Retina (tissue), 1 donor: ENCODE results near the gene EPB41L2.

Experiments
- DNase-seq: peaks from one replicate; pipeline ENCODE4 v3.0.0-alpha.2; 2016

The EPB41L2 gene

DNA sequence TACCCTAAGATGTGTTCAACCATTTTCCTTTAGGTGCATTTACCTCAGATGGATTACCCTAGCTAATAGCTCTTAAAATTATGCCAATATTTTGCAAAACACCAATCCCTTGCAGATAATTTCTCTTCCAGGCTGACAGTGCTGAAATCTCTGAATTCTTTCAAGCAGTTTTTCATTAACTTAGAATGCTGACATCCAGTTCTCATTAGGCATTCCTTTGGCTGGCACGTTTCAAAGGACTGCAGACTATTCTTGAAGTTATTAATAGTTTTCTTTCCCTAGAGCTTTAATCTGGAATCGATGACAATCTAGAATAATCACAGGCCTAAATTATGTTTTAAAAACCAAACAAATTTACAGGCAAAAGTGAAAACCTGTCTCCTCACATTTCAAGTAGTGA lies 167.5 kb downstream of the EPB41L2 start:
- DNase-seq, result no peak

DNA sequence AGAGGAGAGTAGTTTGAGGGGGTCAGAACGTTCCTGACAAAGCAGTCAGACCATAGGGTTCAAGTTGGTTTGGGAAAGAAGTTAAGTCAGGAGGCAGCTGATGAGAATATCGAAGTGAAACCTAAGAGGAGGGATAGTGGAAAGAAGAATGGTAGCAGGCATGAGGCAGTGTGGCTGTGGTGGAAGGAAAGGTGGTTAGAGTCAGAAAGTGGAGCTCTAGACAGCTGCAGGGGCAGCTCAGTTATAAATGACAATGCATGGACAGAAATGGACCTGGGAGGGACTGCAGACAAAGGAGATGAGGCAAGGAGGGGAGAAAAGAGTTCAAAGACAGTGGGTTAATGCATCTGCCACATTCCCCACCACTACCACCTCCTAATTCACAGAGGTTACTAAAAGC lies 169.3 kb downstream of the EPB41L2 start:
- no peak for DNase-seq

DNA sequence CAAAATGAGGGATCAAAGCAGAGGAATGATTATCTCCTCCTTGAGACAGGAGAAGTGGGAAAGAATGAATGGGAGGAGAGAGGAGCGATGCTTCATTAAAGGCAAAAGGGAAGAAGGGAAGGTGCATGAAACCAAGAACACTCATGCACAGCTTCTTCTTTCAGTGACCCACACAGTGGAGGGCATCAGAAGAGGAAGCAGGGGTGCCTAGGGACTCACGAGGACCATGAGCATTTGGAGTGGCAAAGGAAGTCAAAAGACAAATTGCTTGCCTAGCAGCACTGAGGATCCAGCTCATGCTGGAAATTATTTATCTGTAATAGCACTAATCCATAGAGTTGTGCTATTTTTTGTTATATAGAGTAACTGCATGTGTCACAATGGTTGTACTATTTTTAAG lies 169.8 kb downstream of the EPB41L2 start:
- DNase-seq, result no peak

DNA sequence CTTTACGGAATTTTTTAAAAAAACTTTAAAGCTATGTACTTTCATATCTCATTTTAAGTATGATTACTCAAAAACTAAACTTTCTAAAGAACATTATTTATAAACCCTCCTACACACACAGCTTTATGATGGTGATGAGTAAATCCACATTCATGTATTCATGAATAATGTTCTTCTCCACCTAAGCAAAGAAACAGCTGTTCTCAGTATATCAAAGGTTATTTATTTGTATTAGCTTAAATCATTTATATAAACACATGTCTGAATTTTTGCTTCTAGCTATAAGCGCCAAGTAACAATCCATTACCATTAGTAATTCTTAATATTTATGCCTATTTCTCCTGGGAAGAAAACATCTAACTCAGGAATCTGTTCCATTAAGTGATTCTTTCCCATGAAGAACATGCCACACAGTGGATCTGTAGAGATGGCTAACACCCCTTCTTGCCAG lies 172.5 kb downstream of the EPB41L2 start:
- DNase-seq, result no peak

DNA sequence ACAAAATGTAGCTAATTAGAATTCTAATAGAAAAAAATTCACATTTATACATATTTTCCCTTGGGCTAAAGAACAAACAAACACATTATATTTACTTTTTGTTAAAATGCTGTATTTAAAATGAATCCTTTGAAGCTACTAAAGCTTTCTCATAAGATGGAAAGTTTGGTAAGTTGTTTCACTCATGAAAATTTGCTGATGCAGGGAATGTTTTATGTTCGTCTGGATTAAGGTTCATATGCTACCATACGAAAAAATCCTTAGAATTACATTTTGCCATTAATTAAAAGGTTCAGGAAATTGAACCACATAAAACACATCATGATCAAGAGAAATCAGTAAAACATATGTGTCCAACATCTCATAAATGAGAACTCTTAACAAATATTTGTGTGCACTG lies 173.6 kb downstream of the EPB41L2 start:
- no peak for DNase-seq

DNA sequence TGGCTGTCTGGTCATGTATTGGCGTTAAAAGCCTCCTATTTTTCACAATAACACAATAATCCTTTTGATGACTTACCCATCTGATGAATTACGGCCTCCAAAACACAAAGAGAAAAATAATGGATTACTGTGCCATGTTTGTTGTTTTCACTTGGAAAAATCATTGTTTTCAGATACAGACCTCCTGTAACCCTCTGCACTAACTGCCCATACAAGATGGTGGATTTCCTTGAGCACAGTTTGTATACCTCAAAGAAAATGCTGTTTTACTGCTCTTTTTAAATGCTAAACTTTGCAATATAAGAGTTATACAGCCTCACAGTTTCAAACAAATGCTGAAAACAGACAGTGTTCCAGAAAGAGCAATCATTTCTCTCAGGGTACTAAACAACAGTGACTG lies 174.8 kb downstream of the EPB41L2 start:
- no peak for DNase-seq

DNA sequence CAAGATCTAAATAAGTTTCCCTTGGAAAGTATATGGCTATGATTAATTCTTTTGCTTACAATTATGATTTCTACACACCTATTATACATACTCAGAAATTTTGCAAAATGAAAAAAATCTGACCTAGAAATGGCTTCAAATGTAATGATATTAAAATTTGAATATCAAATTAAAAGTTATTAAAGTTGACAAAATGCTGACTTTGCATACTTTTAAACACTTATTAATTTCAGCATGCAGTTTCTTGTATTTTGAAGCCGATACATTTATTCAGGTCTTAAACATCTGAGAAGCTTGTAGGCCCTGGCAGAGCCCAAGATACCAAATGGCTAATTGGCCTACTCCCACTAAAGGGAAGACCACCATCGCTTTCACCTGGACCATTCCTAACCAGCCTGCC lies 176.1 kb downstream of the EPB41L2 start:
- DNase-seq, result no peak

DNA sequence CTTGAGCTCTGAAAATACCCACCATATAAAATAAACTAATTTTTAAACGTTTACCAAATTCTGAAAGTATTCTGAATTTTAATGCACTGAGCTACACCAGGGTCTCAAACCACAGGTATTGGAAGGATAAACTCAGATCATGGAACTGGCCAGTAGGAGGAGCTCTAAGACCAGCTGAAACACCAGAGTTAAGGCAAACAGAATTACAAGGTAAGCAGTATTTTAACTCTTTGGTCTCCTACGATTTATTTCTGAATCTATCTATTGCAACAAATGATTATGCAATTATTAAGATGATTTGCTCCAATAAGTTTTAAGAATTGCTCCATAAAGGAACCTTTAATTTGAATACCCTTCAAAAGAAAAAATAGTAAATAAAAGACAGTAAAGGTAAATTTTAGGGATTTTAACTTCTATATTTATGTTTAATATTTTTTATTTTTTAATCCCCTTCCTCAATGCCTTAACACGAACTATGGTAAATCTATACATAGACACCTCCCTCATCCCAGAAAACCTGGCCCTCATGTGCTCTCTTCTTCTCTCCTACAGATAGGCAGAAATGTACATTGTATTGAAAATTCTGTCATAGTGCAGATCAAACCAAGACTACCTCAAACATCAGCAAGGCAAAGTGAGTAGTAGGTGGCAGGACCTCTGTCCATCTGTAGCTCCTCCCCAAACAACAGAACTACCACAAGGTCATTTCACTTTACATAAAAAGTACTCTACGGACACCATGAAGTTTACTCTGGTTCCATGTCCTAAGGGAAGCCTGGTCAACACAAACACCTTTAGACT lies 177.5 kb downstream of the EPB41L2 start:
- DNase-seq, result peak; percentile 63

DNA sequence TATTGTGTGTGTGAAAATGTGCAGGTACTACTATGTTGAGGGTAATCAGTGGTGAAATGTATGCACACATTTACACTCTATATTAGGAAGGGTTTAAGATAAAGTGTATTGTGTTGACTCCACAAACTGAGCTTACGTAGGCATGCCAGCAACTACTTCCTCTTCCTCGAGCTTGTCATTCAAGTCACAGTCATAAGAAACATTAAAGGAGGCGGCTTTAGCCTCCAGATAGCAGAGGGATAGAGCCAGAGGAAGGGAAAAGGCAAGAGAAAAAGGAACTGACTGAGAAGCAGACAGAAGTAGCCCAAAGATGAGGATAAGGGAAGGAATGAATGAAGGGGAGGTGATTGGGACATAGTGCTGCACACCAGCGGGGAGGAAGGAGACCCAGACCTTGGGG lies 180.7 kb downstream of the EPB41L2 start:
- no peak for DNase-seq

DNA sequence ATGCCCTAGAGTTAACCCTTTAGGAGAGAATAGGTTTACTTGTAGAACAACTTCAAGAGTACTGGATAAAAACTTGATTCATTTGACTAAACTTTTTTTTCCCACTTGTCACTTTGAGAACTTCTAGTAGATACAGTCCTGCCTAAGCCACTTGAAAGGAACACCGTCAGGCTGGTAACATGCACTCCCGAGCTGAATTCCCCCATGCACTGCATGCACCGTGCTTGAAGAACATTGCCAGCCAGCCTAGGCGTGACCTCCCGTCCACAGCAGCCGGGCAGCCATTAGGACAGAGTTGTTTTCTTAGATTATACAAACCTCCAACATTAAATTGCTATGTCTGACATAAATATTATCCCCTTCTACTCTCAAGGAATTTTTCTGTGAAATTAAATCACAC lies 183.2 kb downstream of the EPB41L2 start:
- DNase-seq, result no peak

DNA sequence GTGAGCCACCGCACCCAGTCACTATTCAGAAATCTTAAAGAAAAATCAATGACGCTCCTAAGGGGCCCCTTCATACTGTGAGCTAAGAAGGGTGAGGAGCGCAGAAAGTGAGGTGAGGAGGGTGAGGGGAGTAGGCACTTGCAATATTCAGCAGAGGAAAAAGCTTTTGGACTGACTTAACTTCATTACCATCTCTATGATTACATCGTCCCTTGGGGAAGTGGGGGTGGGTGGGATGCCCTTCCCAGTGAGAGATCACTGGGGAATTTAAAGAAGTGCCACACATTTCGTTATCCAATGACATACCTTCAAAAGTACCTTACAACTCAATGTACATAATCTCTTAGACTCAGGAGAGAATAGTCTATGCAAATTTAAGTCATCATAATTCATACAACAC lies 189.3 kb downstream of the EPB41L2 start:
- no peak for DNase-seq

DNA sequence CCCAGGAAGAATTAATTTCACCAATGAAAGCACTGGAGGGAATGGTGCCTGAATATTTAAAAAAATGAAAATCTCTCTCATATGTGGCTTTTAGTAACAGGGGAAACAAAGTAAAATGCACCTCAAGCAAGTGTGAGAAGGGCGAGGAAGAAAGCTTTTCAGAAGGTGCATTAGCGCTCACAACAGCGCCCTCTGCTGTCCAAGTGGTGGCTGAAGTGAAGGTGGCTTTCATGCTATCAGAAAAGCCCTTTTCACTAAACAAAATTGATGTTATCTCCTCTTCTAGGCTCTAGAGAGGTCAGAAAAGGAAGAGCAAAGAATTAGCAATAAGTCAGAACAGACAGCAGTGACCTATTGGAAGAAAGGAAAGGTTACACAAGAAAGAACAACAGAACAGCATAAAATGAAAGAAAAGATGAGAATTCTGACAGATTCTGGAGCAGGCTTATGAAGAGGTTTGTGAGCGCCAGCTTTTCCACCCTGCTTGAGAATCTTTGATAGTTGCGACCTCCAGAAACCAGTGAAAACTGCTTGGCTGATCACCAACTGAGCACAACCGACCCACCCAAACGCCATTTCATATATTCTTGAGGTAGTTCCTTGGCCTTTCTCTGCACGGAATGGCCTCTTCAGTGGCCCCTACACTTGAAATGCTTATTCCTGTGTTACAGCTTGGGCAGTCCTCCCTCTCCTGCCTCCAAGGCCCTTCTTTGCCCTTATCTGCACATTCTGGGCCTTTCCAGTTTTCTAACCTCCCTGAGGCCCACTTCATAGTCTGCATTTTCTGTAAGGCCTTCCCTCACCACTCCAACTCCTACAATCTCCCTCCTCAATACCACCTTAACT lies 190.6 kb downstream of the EPB41L2 start:
- peak; percentile 69 for DNase-seq

DNA sequence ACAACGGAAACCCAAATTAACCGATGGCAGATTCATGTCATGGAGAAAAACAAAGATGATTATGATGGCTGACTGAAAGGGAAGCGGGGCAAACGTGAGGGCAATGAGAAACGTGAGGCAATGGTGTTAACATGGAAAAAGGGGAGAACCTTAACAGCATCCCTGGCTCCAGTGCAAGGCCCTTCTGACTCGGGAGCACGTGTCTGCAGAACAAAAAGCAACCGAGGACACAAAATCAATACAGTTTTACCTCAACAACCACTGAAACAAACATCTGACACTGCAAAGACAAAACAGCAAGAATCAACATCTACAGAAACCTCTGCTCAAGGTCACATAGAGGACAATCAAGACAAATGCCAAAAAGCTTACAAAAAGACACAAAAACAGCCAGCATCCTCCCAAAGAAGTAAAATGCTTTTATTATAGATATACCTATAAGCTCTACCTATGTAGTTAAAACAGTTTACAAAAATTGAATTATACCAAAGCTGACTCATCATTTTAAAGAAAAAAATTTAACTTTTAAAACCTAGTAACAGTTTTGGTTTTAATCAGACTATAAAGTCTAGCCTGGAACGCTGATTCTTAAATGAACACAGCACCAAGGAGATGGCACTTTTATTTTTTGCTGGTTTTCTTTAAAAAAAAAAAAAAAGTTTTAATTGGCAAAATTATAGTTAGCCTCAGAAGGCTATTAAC lies 192.7 kb downstream of the EPB41L2 start:
- no peak for DNase-seq

DNA sequence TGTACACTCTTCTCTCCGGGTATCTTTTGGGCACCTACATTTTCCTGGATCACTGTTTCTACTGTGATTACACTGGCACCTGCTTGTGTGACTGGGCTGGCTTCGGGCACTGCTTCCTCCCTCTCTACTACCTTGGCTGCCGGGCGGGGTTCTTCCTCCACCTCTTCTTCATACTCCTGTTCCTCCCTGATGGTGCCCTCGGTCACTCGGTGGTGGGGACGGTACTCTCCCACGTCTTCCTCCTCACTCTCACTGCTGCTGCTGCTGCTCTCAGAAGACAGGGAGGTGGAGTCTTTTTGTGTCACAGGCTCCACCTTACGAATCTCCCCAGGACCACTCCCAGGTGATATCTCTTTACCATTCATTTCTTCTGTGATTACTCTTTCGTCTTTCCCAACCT lies 193.4 kb downstream of the EPB41L2 start:
- no peak for DNase-seq

DNA sequence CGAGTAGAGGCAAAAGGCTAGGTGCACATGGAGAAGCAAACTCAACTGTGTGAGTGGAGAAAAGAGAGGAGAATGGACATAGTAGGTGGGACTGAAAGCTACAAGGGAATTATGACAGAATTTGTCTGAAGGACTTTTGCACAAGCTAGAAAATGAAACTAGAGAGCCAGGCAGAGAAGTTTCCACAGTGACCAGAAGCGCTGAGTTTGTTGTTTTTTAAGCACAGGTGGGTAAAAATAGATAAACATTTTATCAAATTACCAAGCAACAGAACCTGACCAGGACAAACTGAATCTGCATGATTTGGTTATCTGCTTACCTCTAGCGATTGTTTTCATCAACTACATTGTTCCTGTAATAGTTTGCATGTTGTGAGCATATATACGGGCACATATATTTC lies 197.3 kb downstream of the EPB41L2 start:
- no peak for DNase-seq

DNA sequence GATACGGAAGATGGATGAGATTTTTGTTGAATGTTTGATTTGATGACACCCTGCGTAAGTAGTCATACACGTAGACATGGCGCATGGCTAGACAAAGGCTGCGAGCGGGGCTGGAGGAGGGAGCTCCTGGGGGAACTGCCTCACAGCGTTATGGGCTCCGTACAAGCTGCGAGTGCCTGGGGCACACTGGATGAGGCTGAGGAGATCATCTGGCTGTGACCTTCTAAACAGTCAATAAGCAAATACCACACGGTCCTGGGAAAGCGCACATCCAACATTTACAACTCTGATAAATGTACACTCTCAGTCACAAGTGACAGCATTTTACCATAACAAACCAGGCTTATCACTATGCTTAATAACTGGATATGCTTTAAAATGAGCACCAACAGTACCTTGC lies 198.7 kb downstream of the EPB41L2 start:
- no peak for DNase-seq

DNA sequence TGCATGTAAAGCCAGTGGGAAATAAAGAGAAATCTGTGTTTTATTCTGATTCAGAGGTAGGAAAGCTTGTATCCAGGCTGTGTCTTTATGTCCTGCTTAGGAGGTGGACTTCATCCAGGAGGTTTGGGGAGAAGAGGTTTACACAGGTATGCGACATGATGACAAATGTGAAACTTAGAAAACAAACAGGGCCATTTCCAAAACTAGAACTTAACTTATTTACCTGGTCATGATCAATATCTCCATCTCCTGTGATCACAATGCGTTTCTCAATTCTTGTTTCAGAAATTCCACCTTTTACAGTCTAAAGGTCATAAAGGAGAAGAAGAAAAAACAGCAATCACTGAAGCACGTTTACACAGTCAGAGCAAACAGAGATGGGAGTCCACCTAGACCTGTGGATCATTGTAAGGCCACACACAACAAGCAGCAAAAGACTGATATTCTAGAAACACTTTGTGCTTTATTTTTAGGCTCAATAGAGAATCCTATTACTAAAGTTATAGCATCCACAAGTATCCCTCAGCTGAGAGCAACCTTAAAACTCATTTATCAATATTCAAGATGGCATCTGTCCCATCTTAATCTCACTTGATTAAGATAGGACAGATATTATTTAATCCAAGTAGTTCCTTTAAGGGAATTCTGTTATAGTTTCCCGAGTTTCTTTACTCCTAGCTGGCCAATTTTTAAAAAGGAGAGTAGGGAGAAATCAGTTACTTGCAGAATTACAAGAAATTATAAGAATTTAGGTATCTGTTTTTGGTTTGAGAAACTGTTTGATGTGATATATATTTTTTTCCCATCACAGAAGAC lies 199.4 kb downstream of the EPB41L2 start:
- no peak for DNase-seq

DNA sequence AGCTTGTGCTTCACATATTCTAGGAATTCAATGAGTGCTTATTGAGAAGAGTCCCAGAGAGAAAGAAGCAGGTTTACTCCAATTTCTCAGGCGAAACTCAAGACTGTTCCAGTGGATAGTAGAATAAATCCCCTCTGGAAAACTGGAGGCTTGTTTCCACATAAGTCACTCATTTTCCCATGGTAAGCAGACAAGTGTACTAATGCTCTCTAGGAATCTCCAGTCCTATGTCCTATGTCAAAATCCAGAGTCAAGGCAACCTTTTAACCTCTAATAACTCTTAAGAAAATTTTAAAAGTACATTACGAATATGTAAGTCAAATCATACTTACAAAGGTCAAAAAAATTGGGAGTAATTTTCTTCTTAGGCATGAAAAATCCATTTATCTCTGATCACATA lies 200.7 kb downstream of the EPB41L2 start:
- DNase-seq, result no peak

DNA sequence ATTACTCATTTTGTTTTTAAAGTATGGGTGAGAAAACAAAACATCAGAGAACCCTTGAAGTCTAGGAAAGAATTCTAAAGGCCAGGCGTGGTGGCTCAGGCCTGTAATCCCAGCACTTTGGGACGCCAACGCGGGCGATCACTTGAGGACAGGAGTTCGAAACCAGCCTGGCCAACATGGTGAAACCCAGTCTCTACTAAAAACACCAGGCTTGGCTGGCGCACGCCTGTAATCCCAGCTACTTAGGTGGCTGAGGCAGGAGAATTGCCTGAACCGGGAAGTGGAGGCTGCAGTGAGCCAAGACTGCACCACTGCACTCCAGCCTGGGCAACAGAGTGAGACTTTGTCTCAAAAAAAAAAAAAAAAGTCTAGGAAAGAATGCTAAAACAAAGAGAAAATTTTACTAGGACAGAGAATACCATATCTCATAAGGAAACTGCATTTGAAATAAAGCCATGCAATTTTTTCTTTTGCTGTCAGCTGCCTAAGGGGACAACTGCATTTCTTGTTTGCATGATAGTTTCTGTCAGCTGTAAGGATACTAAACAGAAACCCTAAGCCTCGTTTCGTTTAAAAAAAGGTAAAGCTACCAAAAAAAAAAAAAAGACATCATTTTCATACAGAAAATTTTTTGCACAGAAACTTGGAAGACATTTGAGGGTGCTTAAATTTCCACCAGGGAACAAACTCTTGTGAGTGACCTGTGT lies 203.7 kb downstream of the EPB41L2 start:
- DNase-seq, result no peak

DNA sequence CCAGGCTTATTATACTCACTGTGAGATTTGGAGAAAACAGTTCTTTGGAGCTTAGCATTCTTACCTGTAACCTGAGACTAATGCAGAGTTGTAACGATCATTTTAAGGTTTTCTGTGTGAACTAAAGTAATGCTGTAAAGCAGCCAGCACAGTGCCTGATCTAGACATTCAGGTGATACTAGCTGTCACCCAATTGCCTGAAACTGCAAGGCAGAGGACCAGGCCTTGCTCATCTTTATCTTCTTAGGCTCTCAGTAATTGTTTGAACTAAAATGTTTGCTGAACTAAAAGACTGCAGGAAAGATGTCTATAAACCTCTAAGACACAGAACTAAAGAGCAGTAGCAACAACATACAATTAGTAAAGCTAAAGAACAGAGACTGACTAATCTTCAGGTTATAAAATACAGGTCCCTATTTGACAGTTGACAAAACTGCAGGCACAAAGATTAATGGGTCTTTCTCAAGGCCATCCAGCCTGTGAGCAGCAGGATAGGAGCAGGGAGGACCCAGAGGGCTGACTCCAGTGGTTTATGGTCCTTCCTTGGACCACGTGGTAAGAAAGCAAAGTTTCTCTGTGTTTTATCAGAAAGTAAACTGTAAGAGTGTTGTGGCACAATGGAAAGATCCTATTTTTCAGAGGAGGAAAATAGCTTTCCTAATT lies 204.4 kb downstream of the EPB41L2 start:
- no peak for DNase-seq

DNA sequence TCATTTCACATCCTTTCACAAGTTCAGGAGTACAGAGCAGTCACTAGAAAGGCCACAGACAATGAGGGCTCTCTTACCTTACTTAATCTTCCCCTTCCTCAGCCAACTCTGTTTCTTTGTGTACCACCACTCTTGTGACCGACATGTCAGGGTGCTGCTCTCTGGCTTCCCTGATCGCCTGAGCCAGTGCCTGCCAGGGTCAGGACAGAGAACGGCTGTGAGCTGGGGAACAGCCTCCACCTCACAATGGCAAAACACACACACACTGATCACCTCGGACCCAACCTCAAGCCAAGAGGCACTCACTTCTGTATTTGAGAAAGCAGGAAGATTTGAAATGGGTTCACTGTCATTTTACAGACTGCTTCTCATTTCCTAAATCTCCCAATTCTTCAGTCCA lies 205.0 kb downstream of the EPB41L2 start:
- no peak for DNase-seq
